Transverse colon (tissue), 4 donors: ENCODE data around the gene SERGEF.

Source experiments
- CTCF ChIP-seq, 5 experiments: fragments of 200-600 bp in 3 of 5; fragments of 450-650 bp in 2 of 5; sonication (generic) in 3 of 5; IDR thresholded peaks; 1 replicate in 2 of 5; 2 replicates in 3 of 5; pipeline ENCODE4 v1.5.1; 2016 to 2017; ENCODE audit warnings: antibody characterized with exemption in 5 of 5, inconsistent platforms in 3 of 5, mild to moderate bottlenecking in 2 of 5, moderate library complexity in 1 of 5
- POLR2AphosphoS5 ChIP-seq, 3 donors: sonication (generic); formaldehyde crosslinking; IDR thresholded peaks; one replicate each; pipeline ENCODE4 v1.6.1; 2016; ENCODE audit warnings: antibody characterized with exemption in 3 of 3

- TF ChIP-seq POLR2AphosphoS5 (IDR thresholded peaks at IDR 0.05), result no peak
- TF ChIP-seq CTCF (IDR thresholded peaks at IDR 0.05), result no peak
These were observed 213.7 kb downstream of the SERGEF start for GRCh38 chr11:17799147-17799546.
